Measurements from ENCODE around the gene PNPLA6. TPM values are rescaled to one million over a fixed set of nuclear protein-coding genes. Genes with fewer than 3 reads are reported as not detected.

Gene PNPLA6
- total and polyA plus RNA-seq, 2 of the 8 experiments (the other 6 are each of a cell fraction or from before 2014, with no cell fraction given), result 55.1 to 121 TPM

DNA sequence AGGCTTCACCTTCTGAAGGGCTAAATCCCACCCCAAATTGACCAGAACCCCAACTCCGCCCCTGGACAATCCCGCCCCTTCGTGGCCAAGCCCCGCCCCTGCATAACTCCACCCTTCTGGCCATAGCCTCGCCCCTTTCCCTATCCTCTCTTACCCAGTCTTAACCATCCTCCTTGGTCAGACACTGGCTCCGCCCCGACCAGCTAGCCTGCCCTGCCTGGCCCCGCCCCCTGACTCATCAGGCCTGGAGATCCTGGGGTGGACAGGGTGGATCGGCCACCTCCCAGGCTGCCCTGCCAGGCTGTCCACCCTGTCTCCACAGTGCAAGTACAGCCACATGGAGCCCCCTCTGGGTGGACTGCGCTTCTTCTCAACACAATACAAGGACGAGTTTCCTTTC, 27.6 kb upstream of the PNPLA6 start:
- Histone ChIP-seq H3K14ac (ENCODE audit: insufficient read length) (no peak overlapping the region), H2BK20ac (ENCODE audit: low read length) (no peak overlapping the region), H3K4me1 (replicated peaks in 1 of 4; ENCODE audit: control insufficient read depth in 3 of 4, insufficient read depth in 4 of 4, low read length in 3 of 4) (peaks cover 0 to 16% (median 12%) of the 10 kb centered on the region in 4 experiments; a peak in 5 of 7 replicates), H3K4ac (replicated peaks; ENCODE audit: insufficient read length, low read depth, low read length) (peak overlapping the region; percentile 91), H4K20me1 (replicated peaks in 1 of 2; ENCODE audit: control insufficient read depth in 1 of 2, insufficient read depth in 2 of 2, low read length in 2 of 2) (no peaks in the 10 kb centered on the region), H2BK120ac (replicated peaks; ENCODE audit: low read depth, low read length) (no peak overlapping the region), H3K36me3 (ENCODE audit: control insufficient read depth in 2 of 4, insufficient read depth in 4 of 4, low read length in 3 of 4) (no peaks in the 10 kb centered on the region), H4K8ac (ENCODE audit: extremely low read depth, insufficient read depth, low read length) (no peak overlapping the region), H3K4me3 (ENCODE audit: extremely low read depth in 1 of 4, insufficient read depth in 2 of 4, low read depth in 3 of 4, low read length in 4 of 4) (no peak overlapping the region), H3K23me2 (ENCODE audit: low read depth, low read length) (peaks cover 8% of the 10 kb centered on the region; the same call in 1 of the 2 replicates), H3K27me3 (replicated peaks in 1 of 4; ENCODE audit: control insufficient read depth in 3 of 4, extremely low read depth in 1 of 4, insufficient read depth in 3 of 4, low read length in 3 of 4) (peaks cover 0 to 6% (median 4%) of the 10 kb centered on the region in 4 experiments; a peak in 1 of 7 replicates), H2BK12ac (ENCODE audit: low read depth, low read length) (no peak overlapping the region), H3K56ac (replicated peaks; ENCODE audit: insufficient read length, low read depth, low read length) (no peak overlapping the region), H3K79me2 (ENCODE audit: control insufficient read depth in 1 of 2, insufficient read depth in 2 of 2, low read length in 2 of 2) (no peaks in the 10 kb centered on the region), H3K23ac (ENCODE audit: insufficient read length) (no peak overlapping the region), H4K5ac (ENCODE audit: insufficient read length, low read depth, low read length) (no peak overlapping the region), H3K9me3 (ENCODE audit: insufficient read depth in 2 of 2, low read depth in 1 of 2, low read length in 1 of 2) (no peaks in the 10 kb centered on the region), H3K9ac (replicated peaks in 1 of 4; ENCODE audit: extremely low read depth in 1 of 4, low read depth in 3 of 4, low read length in 3 of 4) (no peak overlapping the region; a peak in 1 of 7 replicates), H2BK5ac (ENCODE audit: low read depth, low read length) (peak overlapping the region; percentile 60; the same call in 1 of the 2 replicates), H3K79me1 (ENCODE audit: low read depth, low read length) (no peaks in the 10 kb centered on the region), H3K18ac (ENCODE audit: extremely low read depth, low read length) (no peak overlapping the region; the same call in 1 of the 2 replicates), H2BK15ac (ENCODE audit: low read length) (peak overlapping the region; percentile 97), H2AK5ac (ENCODE audit: low read depth, low read length) (no peak overlapping the region), H3K4me2 (ENCODE audit: insufficient read depth in 1 of 2, low read depth in 2 of 2, low read length in 2 of 2) (no peak overlapping the region), H4K91ac (replicated peaks; ENCODE audit: insufficient read length, low read length) (peak overlapping the region; percentile 89), H2AFZ (ENCODE audit: low read length) (no peak overlapping the region), H3K27ac (ENCODE audit: low read depth, low read length) (no peak overlapping the region)
- ChIA-PET POLR2A (ENCODE audit: partially characterized antibody) (interaction anchor here (0.5 to 2.8 kb wide), 4 partner anchors 8 to 156 kb away, joined by 3 to 12 read pairs (median 4); partner anchors contain the start of genes MCOLN1 and ZNF358), CTCF (ENCODE audit: partially characterized antibody) (interaction anchor here (0.6 kb wide), 1 partner anchor 400 kb away, joined by 3 read pairs; no protein-coding TSS in a partner anchor)
- WGBS, 2 experiments (ENCODE audit: extremely low coverage in 1 of 2, insufficient coverage in 1 of 2, insufficient read length in 1 of 2, insufficient replicate concordance in 2 of 2, low coverage in 1 of 2, low lambda C conversion rate in 2 of 2, missing lambda C conversion rate in 1 of 2), result 58% methylated on average over 7 of the region's 11 CpGs; no CpG with 5 or more reads in 1 of the 2 experiments
- FAIRE-seq, result peak; percentile 81
- peak; percentile 60 to 96 for DNase-seq (ENCODE audit: low read depth in 1 of 2, low spot score in 2 of 2)
- TF ChIP-seq BRCA1 (IDR thresholded peaks at IDR 0.05; ENCODE audit: low read depth, low read length) (no peak), MAFK (IDR thresholded peaks at IDR 0.05; ENCODE audit: low read depth, low read length) (no peak), KDM5A (IDR thresholded peaks at IDR 0.05; ENCODE audit: low read length) (no peak), TBP (IDR thresholded peaks at IDR 0.05; ENCODE audit: low read depth, low read length) (no peak), RFX5 (IDR thresholded peaks at IDR 0.05; ENCODE audit: borderline replicate concordance, low read depth, low read length) (no peak), RXRA (IDR thresholded peaks at IDR 0.05; ENCODE audit: insufficient read depth, low read depth, low read length) (no peak), JUND (IDR thresholded peaks at IDR 0.05; ENCODE audit: low read length) (peak; percentile 69; the same call in 1 of the 2 replicates)
- TF ChIP-seq, protein P1, sequence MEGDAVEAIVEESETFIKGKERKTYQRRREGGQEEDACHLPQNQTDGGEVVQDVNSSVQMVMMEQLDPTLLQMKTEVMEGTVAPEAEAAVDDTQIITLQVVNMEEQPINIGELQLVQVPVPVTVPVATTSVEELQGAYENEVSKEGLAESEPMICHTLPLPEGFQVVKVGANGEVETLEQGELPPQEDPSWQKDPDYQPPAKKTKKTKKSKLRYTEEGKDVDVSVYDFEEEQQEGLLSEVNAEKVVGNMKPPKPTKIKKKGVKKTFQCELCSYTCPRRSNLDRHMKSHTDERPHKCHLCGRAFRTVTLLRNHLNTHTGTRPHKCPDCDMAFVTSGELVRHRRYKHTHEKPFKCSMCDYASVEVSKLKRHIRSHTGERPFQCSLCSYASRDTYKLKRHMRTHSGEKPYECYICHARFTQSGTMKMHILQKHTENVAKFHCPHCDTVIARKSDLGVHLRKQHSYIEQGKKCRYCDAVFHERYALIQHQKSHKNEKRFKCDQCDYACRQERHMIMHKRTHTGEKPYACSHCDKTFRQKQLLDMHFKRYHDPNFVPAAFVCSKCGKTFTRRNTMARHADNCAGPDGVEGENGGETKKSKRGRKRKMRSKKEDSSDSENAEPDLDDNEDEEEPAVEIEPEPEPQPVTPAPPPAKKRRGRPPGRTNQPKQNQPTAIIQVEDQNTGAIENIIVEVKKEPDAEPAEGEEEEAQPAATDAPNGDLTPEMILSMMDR (IDR thresholded peaks at IDR 0.05; ENCODE audit: control extremely low read depth in 1 of 3, insufficient read depth in 1 of 3, low read depth in 1 of 3, low read length in 3 of 3), result no peak

Measured in H1 (cell line).